GM12878 (cell line): ENCODE measurements around the gene ERG. TPM values are rescaled to one million over a fixed set of nuclear protein-coding genes. Genes with fewer than 3 reads are reported as not detected.

ENCODE experiments used
- CBX3 ChIP-seq: fragments of 200-600 bp; sonication (generic); IDR thresholded peaks from 2 replicates; pipeline ENCODE4 v1.6.1; 2016; ENCODE audit warnings: low read depth, borderline replicate concordance
- DPF2 ChIP-seq: fragments of 450-650 bp; IDR thresholded peaks from 2 replicates; pipeline ENCODE4 v1.6.1; 2017; ENCODE audit warnings: mild to moderate bottlenecking
- IRF4 ChIP-seq: IDR thresholded peaks from 2 replicates; pipeline ENCODE4 v1.6.1; 2011; ENCODE audit warnings: low read depth, low read length
- RUNX3 ChIP-seq: IDR thresholded peaks from 2 replicates; pipeline ENCODE4 v1.6.1; 2012; ENCODE audit warnings: low read length, inconsistent platforms
- SREBF2 ChIP-seq: IDR thresholded peaks from 2 replicates; pipeline ENCODE4 v1.6.1; 2012; ENCODE audit warnings: mild to moderate bottlenecking, low read length
- SUPT20H ChIP-seq: IDR thresholded peaks from 2 replicates; pipeline ENCODE4 v1.6.1; 2011; ENCODE audit warnings: low read depth, mild to moderate bottlenecking, low read length, moderate library complexity, borderline replicate concordance; ENCODE audit not compliant: control insufficient read depth
- TCF3 ChIP-seq: IDR thresholded peaks from 2 replicates; pipeline ENCODE4 v1.6.1; 2012; ENCODE audit warnings: low read depth, mild to moderate bottlenecking, low read length, borderline replicate concordance; ENCODE audit not compliant: insufficient read depth
- TCF7 ChIP-seq: IDR thresholded peaks from 2 replicates; pipeline ENCODE4 v1.6.1; 2014; ENCODE audit warnings: antibody characterized with exemption, borderline replicate concordance
- ZBED1 ChIP-seq: IDR thresholded peaks from 2 replicates; pipeline ENCODE4 v1.6.1; 2016; ENCODE audit warnings: borderline replicate concordance
- polyA plus RNA-seq, 11 experiments: library from polyadenylated mRNA; depleted of rRNA in 4 of 11; unstranded in 6 of 11; stranded (reverse) in 5 of 11; fragments of >200 nt; fragmentation: Nextera tagmentation in 4 of 11; fragmentation: Illumina TruSeq in 1 of 11; extraction: Ambion mirVana in 4 of 11; extraction: Trizol in 1 of 11; gene quantifications; 1 replicate in 1 of 11; 2 replicates in 10 of 11; pipeline versions ENCODE4 v1.2.1 to v1.2.3, GENCODE V29; 2011 to 2016; ENCODE audit warnings: inconsistent platforms in 2 of 11, missing spikeins in 2 of 11, low read depth in 1 of 11
- total RNA-seq, 4 experiments: library from RNA; depleted of rRNA in 3 of 4; stranded (reverse); fragments of >200 nt in 3 of 4; fragmentation: Illumina TruSeq in 1 of 4; extraction: Trizol in 1 of 4; gene quantifications; 2 replicates each; pipeline versions ENCODE4 v1.2.1 to v1.2.3, GENCODE V29; 2013 to 2021
- TF ChIP-seq, protein P1 (sequence below): IDR thresholded peaks from 2 replicates; pipeline ENCODE4 v1.6.1; 2011; ENCODE audit warnings: low read depth, low read length, improper control_type of control experiment, borderline replicate concordance
- TF ChIP-seq, protein P2 (sequence below): fragments of 450-650 bp; formaldehyde crosslinking; IDR thresholded peaks from 2 replicates; pipeline ENCODE4 v1.5.0; 2022; ENCODE audit warnings: mild to moderate bottlenecking, missing genetic modification characterization
- TF ChIP-seq, protein P3 (sequence below), 3 experiments: IDR thresholded peaks in 2 of 3; conservative IDR thresholded peaks in 1 of 3; 2 replicates each; pipeline ENCODE4 v1.5.1; 2011; ENCODE audit warnings: low read depth in 3 of 3, low read length in 3 of 3, mild to moderate bottlenecking in 3 of 3, control low read depth in 2 of 3, moderate library complexity in 2 of 3, inconsistent platforms in 1 of 3, mixed read lengths in 1 of 3; ENCODE audit not compliant: control insufficient read depth in 2 of 3, insufficient read depth in 1 of 3; ENCODE audit errors: extremely low read depth in 1 of 3

The ERG gene
- total and polyA plus RNA-seq, 10 of the 15 experiments (the other 5 are each of a cell fraction or from before 2014, with no cell fraction given) = not detected

DNA sequence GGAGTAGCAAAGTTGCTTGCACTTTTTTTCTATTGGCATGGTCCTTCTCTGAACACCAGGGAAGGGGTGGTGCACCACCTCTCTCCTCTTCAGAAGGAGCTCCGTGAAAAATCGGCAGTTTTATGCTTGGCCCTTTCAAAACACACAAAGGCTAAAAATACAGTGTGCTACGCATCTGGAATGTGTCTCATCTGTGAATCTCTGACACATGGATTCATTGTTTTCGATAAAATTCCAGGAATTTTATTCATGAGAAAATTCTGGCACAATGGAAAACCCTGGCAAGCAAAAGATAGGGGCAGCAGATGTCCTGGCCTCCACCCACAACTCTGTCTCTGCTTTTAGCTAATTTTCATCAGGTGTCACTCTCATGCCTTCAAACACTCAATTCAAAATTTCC, 42.9 kb downstream of the ERG start (continued):
- TF ChIP-seq, protein P1, sequence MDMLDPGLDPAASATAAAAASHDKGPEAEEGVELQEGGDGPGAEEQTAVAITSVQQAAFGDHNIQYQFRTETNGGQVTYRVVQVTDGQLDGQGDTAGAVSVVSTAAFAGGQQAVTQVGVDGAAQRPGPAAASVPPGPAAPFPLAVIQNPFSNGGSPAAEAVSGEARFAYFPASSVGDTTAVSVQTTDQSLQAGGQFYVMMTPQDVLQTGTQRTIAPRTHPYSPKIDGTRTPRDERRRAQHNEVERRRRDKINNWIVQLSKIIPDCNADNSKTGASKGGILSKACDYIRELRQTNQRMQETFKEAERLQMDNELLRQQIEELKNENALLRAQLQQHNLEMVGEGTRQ = no peak
- TF ChIP-seq SUPT20H (no peak), ZBED1 (no peak), SREBF2 (no peak), RUNX3 (no peak), CBX3 (no peak), DPF2 (no peak), TCF3 (no peak), TCF7 (no peak), IRF4 (no peak)
- TF ChIP-seq, protein P2, sequence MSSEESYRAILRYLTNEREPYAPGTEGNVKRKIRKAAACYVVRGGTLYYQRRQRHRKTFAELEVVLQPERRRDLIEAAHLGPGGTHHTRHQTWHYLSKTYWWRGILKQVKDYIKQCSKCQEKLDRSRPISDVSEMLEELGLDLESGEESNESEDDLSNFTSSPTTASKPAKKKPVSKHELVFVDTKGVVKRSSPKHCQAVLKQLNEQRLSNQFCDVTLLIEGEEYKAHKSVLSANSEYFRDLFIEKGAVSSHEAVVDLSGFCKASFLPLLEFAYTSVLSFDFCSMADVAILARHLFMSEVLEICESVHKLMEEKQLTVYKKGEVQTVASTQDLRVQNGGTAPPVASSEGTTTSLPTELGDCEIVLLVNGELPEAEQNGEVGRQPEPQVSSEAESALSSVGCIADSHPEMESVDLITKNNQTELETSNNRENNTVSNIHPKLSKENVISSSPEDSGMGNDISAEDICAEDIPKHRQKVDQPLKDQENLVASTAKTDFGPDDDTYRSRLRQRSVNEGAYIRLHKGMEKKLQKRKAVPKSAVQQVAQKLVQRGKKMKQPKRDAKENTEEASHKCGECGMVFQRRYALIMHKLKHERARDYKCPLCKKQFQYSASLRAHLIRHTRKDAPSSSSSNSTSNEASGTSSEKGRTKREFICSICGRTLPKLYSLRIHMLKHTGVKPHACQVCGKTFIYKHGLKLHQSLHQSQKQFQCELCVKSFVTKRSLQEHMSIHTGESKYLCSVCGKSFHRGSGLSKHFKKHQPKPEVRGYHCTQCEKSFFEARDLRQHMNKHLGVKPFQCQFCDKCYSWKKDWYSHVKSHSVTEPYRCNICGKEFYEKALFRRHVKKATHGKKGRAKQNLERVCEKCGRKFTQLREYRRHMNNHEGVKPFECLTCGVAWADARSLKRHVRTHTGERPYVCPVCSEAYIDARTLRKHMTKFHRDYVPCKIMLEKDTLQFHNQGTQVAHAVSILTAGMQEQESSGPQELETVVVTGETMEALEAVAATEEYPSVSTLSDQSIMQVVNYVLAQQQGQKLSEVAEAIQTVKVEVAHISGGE (CRISPR knock-in tag) = no peak
- TF ChIP-seq, protein P3, sequence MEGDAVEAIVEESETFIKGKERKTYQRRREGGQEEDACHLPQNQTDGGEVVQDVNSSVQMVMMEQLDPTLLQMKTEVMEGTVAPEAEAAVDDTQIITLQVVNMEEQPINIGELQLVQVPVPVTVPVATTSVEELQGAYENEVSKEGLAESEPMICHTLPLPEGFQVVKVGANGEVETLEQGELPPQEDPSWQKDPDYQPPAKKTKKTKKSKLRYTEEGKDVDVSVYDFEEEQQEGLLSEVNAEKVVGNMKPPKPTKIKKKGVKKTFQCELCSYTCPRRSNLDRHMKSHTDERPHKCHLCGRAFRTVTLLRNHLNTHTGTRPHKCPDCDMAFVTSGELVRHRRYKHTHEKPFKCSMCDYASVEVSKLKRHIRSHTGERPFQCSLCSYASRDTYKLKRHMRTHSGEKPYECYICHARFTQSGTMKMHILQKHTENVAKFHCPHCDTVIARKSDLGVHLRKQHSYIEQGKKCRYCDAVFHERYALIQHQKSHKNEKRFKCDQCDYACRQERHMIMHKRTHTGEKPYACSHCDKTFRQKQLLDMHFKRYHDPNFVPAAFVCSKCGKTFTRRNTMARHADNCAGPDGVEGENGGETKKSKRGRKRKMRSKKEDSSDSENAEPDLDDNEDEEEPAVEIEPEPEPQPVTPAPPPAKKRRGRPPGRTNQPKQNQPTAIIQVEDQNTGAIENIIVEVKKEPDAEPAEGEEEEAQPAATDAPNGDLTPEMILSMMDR (IDR thresholded peaks at IDR 0.05 in 2 of 3, conservative IDR thresholded peaks at IDR 0.05 in 1 of 3; ENCODE audit: control insufficient read depth in 2 of 3, extremely low read depth in 1 of 3, insufficient read depth in 1 of 3, low read depth in 3 of 3, low read length in 3 of 3) = no peak
